ENCODE measurements around the gene RAMAC. TPM values are rescaled to one million over a fixed set of nuclear protein-coding genes. Genes with fewer than 3 reads are reported as not detected.
A peak's percentile ranks its signal among the peaks of the same experiment; 100 is the strongest.

The RAMAC gene
- polyA plus RNA-seq, 2 of the 4 experiments (the other 2 are of a cell fraction), result 38.9 to 68.1 TPM

DNA sequence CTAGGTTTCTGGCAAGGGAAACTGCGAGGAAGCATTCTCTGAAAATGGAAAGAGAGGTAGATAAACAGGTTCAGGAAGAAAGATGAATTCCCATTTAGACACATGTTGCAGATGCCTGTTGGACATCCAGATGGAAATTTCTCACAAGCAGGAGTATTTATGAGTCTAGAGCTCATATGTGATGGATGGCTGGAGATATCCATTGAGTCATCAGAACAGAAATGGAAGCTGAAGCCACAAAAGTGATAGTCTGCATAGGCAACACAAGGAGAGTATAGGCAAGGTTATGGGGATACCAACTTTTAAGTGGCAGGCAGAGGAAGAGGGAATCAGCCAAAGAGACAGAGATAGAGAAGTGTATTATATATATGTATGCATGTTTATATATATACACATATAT lies 6.3 kb upstream of the RAMAC start:
- no peak for TF ChIP-seq EHF (CRISPR knock-in tag; IDR thresholded peaks at IDR 0.05)
- no peak for TF ChIP-seq PHF8 (IDR thresholded peaks at IDR 0.05; ENCODE audit: borderline replicate concordance, low read depth)
- TF ChIP-seq, protein P1, sequence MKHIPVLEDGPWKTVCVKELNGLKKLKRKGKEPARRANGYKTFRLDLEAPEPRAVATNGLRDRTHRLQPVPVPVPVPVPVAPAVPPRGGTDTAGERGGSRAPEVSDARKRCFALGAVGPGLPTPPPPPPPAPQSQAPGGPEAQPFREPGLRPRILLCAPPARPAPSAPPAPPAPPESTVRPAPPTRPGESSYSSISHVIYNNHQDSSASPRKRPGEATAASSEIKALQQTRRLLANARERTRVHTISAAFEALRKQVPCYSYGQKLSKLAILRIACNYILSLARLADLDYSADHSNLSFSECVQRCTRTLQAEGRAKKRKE (CRISPR knock-in tag; IDR thresholded peaks at IDR 0.05; ENCODE audit: low read depth), result no peak
- TF ChIP-seq, protein P2, sequence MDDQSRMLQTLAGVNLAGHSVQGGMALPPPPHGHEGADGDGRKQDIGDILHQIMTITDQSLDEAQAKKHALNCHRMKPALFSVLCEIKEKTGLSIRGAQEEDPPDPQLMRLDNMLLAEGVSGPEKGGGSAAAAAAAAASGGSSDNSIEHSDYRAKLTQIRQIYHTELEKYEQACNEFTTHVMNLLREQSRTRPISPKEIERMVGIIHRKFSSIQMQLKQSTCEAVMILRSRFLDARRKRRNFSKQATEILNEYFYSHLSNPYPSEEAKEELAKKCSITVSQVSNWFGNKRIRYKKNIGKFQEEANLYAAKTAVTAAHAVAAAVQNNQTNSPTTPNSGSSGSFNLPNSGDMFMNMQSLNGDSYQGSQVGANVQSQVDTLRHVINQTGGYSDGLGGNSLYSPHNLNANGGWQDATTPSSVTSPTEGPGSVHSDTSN (IDR thresholded peaks at IDR 0.05), result no peak
- no peak for TF ChIP-seq HEYL (CRISPR knock-in tag; IDR thresholded peaks at IDR 0.05)
- H3K4me1 ChIP-seq, result no peaks in the 10 kb centered on the region
- 90% methylated on average over 1 of the region's 1 CpG for whole genome bisulfite sequencing (ENCODE audit: missing lambda C conversion rate)
- H3K4me2 ChIP-seq, result no peak overlapping the region
- no peaks in the 10 kb centered on the region for H3K9me3 ChIP-seq
- no peak for FAIRE-seq
- POLR2A ChIA-PET, result no interaction called here
- no peak overlapping the region for H3K27ac ChIP-seq
- no peak for DNase-seq (ENCODE audit: low read depth in 1 of 2, low spot score in 1 of 2)
- no peak for ATAC-seq
- H3K4me3 ChIP-seq, result no peak overlapping the region
- CTCF ChIA-PET, result interaction anchor here (1.3 kb wide), 1 partner anchor 21 kb away, joined by 3 read pairs; no protein-coding TSS in a partner anchor

DNA sequence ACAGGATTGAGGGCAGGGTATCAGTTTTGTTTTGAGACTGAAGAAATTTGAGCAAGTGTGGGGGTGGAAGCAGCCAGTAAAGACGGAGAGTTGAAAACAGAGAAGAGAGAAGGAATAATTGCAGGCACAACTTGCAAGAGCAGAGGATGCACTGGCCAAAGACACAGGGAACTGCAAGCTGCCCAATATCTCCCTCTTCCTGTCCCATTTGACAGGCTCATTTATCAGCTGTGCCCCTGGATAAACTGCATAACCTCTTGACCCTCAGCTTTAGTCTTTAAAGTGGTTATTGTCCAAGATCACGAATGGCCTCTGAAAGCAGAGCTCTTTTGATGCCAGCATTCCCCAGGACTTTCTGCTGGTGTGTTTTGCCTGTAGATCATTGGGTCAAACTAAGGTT lies 5.0 kb upstream of the RAMAC start:
- Histone ChIP-seq H3K27ac (no peak overlapping the region), H3K4me2 (no peak overlapping the region), H3K4me1 (peaks cover 5% of the 10 kb centered on the region; the same call in 2 of the 3 replicates), H3K9me3 (no peaks in the 10 kb centered on the region), H3K4me3 (no peak overlapping the region)
- ATAC-seq, result no peak
- no peak for TF ChIP-seq JUN (IDR thresholded peaks at IDR 0.05)
- TF ChIP-seq, protein P3, sequence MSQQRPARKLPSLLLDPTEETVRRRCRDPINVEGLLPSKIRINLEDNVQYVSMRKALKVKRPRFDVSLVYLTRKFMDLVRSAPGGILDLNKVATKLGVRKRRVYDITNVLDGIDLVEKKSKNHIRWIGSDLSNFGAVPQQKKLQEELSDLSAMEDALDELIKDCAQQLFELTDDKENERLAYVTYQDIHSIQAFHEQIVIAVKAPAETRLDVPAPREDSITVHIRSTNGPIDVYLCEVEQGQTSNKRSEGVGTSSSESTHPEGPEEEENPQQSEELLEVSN (IDR thresholded peaks at IDR 0.05; ENCODE audit: borderline replicate concordance, low read depth), result no peak
- 41% methylated on average over 2 of the region's 2 CpGs for WGBS (ENCODE audit: missing lambda C conversion rate)
- ChIA-PET CTCF (no interaction called here), POLR2A (no interaction called here)
- no peak for FAIRE-seq
- no peak for DNase-seq (ENCODE audit: low read depth in 1 of 2, low spot score in 1 of 2)

DNA sequence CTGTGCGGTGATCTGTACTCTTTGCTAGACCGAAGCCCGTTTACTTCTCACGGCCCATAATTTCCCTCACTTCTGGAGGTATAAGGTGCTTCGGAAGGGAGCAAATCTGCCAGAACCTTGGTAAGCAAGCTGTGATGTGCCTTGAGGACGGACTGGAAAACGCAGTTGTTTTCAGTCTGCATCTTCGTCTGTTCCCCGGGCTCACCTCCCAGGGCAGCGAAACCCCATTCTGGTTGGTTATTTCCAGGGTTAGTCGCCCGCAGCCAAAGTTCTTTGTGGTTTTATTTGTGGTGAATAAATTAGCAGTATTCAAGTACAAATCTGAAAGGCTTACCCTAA lies 401 bp downstream of the RAMAC start:
- ChIA-PET POLR2A (interaction anchor here (0.8 to 1.9 kb wide), 11 partner anchors 10 to 446 kb away, joined by 3 to 17 read pairs (median 5); partner anchors contain the start of genes BTBD1, C15orf40, RPS17 and WHAMM), CTCF (interaction anchor here (0.9 to 7.3 kb wide), 8 partner anchors 10 to 137 kb away, joined by 3 to 48 read pairs (median 6); partner anchors contain the start of gene C15orf40)
- H3K9me3 ChIP-seq, result no peaks in the 10 kb centered on the region
- peak overlapping the region; percentile 80 for H3K4me2 ChIP-seq
- peak overlapping the region; percentile 95 to 96 for H3K27ac ChIP-seq
- H3K4me3 ChIP-seq, result peak overlapping the region; percentile 59
- no peak for TF ChIP-seq HOXA7 (CRISPR knock-in tag; IDR thresholded peaks at IDR 0.05)
- WGBS (ENCODE audit: missing lambda C conversion rate), result 5% methylated on average over 12 of the region's 12 CpGs
- ATAC-seq (peak; percentile 62 to 67), FAIRE-seq (no peak), DNase-seq (ENCODE audit: low read depth in 1 of 2, low spot score in 1 of 2) (peak in 1 of 2 experiments; percentile 60)
- peaks cover 13% of the 10 kb centered on the region for H3K4me1 ChIP-seq

DNA sequence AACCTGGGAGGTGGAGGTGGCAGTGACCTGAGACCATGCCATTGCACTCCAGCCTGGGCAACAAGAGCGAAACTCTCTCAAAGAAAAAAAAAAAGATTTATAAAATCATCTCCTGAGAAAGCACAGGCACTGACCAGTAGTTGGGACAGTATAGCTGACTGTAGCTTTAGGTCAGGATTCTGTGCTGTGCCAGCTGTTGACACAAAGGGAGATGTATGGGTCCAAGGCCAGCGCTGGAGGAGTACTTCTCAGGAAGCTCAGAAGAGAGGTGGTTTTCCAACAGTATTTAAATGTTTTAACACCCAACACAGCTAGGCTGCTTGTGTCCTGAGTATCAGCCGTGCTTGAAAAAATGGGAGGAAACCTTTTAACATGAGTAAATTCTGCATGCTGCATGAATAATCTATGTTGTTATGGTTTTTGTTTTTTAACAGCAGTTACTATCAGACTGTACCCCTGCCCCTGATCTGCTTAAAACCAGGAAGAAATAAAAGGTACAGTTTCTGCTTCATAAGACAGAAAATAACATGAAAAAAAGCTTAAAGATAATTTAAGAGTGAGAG lies 6.5 kb downstream of the RAMAC start:
- DNase-seq (ENCODE audit: low read depth in 1 of 2, low spot score in 1 of 2) (no peak), ATAC-seq (no peak), FAIRE-seq (no peak)
- no peak overlapping the region for H3K4me2 ChIP-seq
- POLR2A ChIA-PET, result interaction anchor here (0.9 to 1.6 kb wide), 3 partner anchors 11 to 452 kb away, joined by 3 to 5 read pairs (median 3); partner anchors contain the start of gene RPS17
- no peak overlapping the region for H3K4me3 ChIP-seq
- no peak overlapping the region for H3K27ac ChIP-seq
- CTCF ChIA-PET, result interaction anchor here (0.6 to 1.3 kb wide), 8 partner anchors 8 to 462 kb away, joined by 3 to 6 read pairs (median 3); partner anchors contain the start of gene RPS17
- peaks cover under 1% of the 10 kb centered on the region; the same call in 2 of the 3 replicates for H3K4me1 ChIP-seq
- WGBS (ENCODE audit: missing lambda C conversion rate), result 89% methylated on average over 3 of the region's 3 CpGs
- TF ChIP-seq, protein P4, sequence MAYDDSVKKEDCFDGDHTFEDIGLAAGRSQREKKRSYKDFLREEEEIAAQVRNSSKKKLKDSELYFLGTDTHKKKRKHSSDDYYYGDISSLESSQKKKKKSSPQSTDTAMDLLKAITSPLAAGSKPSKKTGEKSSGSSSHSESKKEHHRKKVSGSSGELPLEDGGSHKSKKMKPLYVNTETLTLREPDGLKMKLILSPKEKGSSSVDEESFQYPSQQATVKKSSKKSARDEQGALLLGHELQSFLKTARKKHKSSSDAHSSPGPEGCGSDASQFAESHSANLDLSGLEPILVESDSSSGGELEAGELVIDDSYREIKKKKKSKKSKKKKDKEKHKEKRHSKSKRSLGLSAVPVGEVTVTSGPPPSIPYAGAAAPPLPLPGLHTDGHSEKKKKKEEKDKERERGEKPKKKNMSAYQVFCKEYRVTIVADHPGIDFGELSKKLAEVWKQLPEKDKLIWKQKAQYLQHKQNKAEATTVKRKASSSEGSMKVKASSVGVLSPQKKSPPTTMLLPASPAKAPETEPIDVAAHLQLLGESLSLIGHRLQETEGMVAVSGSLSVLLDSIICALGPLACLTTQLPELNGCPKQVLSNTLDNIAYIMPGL (CRISPR knock-in tag; IDR thresholded peaks at IDR 0.05; ENCODE audit: borderline replicate concordance), result no peak
- TF ChIP-seq NPAS2 (CRISPR knock-in tag; IDR thresholded peaks at IDR 0.05; ENCODE audit: borderline replicate concordance), result no peak
- TF ChIP-seq FOSB (CRISPR knock-in tag; IDR thresholded peaks at IDR 0.05), result no peak
- TF ChIP-seq, protein P2 (IDR thresholded peaks at IDR 0.05), result no peak
- no peak for TF ChIP-seq EHMT2 (IDR thresholded peaks at IDR 0.05; ENCODE audit: low read depth)
- TF ChIP-seq ZNF302 (CRISPR knock-in tag; IDR thresholded peaks at IDR 0.05), result no peak
- no peak for TF ChIP-seq RCOR1 (IDR thresholded peaks at IDR 0.05; ENCODE audit: low read depth, low read length)
- TF ChIP-seq HOXA7 (CRISPR knock-in tag; IDR thresholded peaks at IDR 0.05), result no peak
- no peaks in the 10 kb centered on the region for H3K9me3 ChIP-seq

All from A549 (cell line).